HepG2 (cell line): ENCODE measurements around the gene CENATAC. TPM values are rescaled to one million over a fixed set of nuclear protein-coding genes. Genes with fewer than 3 reads are reported as not detected.

Experiments used
- ARNT2 ChIP-seq: sonication (generic); formaldehyde crosslinking; IDR thresholded peaks from 2 replicates; pipeline ENCODE4 v1.8.0; 2022; ENCODE audit warnings: mild to moderate bottlenecking, low read depth, missing genetic modification reagents, moderate library complexity
- BCL6 ChIP-seq: IDR thresholded peaks from 2 replicates; pipeline ENCODE4 v1.6.1; 2016; ENCODE audit warnings: missing genetic modification reagents, missing compliant biosample characterization
- CEBPB ChIP-seq: IDR thresholded peaks from 2 replicates; pipeline ENCODE4 v1.6.1; 2011; ENCODE audit warnings: low read depth, low read length, improper control_type of control experiment, borderline replicate concordance
- EEA1 ChIP-seq: sonication (generic); formaldehyde crosslinking; IDR thresholded peaks from 2 replicates; pipeline ENCODE4 v1.5.1; 2020; ENCODE audit warnings: mild to moderate bottlenecking, missing genetic modification reagents, borderline replicate concordance
- ERF ChIP-seq: IDR thresholded peaks from 2 replicates; pipeline ENCODE4 v1.6.1; 2018; ENCODE audit warnings: missing biosample characterization, missing genetic modification reagents
- FOXC1 ChIP-seq: sonication (generic); formaldehyde crosslinking; IDR thresholded peaks from 2 replicates; pipeline ENCODE4 v1.8.0; 2022; ENCODE audit warnings: mild to moderate bottlenecking, missing genetic modification reagents, borderline replicate concordance
- GFI1 ChIP-seq: sonication (generic); formaldehyde crosslinking; IDR thresholded peaks from 2 replicates; pipeline ENCODE4 v1.5.0; 2020; ENCODE audit warnings: missing genetic modification reagents, mild to moderate bottlenecking, borderline replicate concordance
- IRF2 ChIP-seq: IDR thresholded peaks from 2 replicates; pipeline ENCODE4 v1.6.1; 2018; ENCODE audit warnings: missing genetic modification reagents, missing compliant biosample characterization
- KMT2B ChIP-seq: IDR thresholded peaks from 2 replicates; pipeline ENCODE4 v1.6.1; 2016; ENCODE audit warnings: missing genetic modification reagents, missing compliant biosample characterization
- MIXL1 ChIP-seq: IDR thresholded peaks from 2 replicates; pipeline ENCODE4 v1.6.1; 2016
- MYNN ChIP-seq: sonication (generic); formaldehyde crosslinking; IDR thresholded peaks from 2 replicates; pipeline ENCODE4 v1.4.0; 2020; ENCODE audit warnings: mild to moderate bottlenecking, low read depth, missing genetic modification reagents
- PAWR ChIP-seq: sonication (generic); formaldehyde crosslinking; IDR thresholded peaks from 2 replicates; pipeline ENCODE4 v1.4.0; 2020; ENCODE audit warnings: missing genetic modification reagents, mild to moderate bottlenecking, borderline replicate concordance
- RBM22 ChIP-seq: fragments of 200-400 bp; formaldehyde crosslinking; optimal IDR thresholded peaks from 2 replicates; pipeline ENCODE3; 2017; ENCODE audit warnings: mild to moderate bottlenecking, low read length, moderate library complexity
- SNAPC2 ChIP-seq: sonication (generic); formaldehyde crosslinking; IDR thresholded peaks from 2 replicates; pipeline ENCODE4 v1.8.1; 2022; ENCODE audit warnings: mild to moderate bottlenecking, missing genetic modification reagents
- SP4 ChIP-seq: sonication (generic); formaldehyde crosslinking; IDR thresholded peaks from 2 replicates; pipeline ENCODE4 v1.8.1; 2023; ENCODE audit warnings: mild to moderate bottlenecking, missing genetic modification reagents
- TBL1XR1 ChIP-seq: fragments of 150-350 bp; IDR thresholded peaks from 2 replicates; pipeline ENCODE4 v1.6.1; 2014; ENCODE audit warnings: borderline replicate concordance, low read length; ENCODE audit not compliant: partially characterized antibody
- TEAD3 ChIP-seq: optimal IDR thresholded peaks from 2 replicates; pipeline ENCODE3; 2016; ENCODE audit warnings: borderline replicate concordance
- XBP1 ChIP-seq: sonication (generic); formaldehyde crosslinking; IDR thresholded peaks from 2 replicates; pipeline ENCODE4 v1.5.0; 2020; ENCODE audit warnings: missing genetic modification reagents
- ZBTB3 ChIP-seq: sonication (generic); formaldehyde crosslinking; IDR thresholded peaks from 2 replicates; pipeline ENCODE4 v1.4.0; 2020; ENCODE audit warnings: low read depth, mild to moderate bottlenecking, moderate library complexity, missing genetic modification reagents, borderline replicate concordance
- ZNF12 ChIP-seq: sonication (generic); formaldehyde crosslinking; IDR thresholded peaks from 2 replicates; pipeline ENCODE4 v1.5.0; 2020; ENCODE audit warnings: missing genetic modification reagents
- ZNF234 ChIP-seq: sonication (generic); formaldehyde crosslinking; conservative IDR thresholded peaks from 2 replicates; pipeline ENCODE4 v1.5.1; 2020; ENCODE audit warnings: mild to moderate bottlenecking, missing genetic modification reagents
- ZNF256 ChIP-seq: sonication (generic); formaldehyde crosslinking; conservative IDR thresholded peaks from 2 replicates; pipeline ENCODE4 v1.4.0; 2020; ENCODE audit warnings: missing genetic modification reagents
- ZNF326 ChIP-seq: sonication (generic); formaldehyde crosslinking; IDR thresholded peaks from 2 replicates; pipeline ENCODE4 v1.4.0; 2020; ENCODE audit warnings: missing genetic modification reagents, borderline replicate concordance
- ZNF441 ChIP-seq: sonication (generic); formaldehyde crosslinking; IDR thresholded peaks from 2 replicates; pipeline ENCODE4 v1.7.0; 2021; ENCODE audit warnings: missing genetic modification reagents, borderline replicate concordance
- ZNF562 ChIP-seq: sonication (generic); formaldehyde crosslinking; IDR thresholded peaks from 2 replicates; pipeline ENCODE4 v1.8.0; 2022; ENCODE audit warnings: missing genetic modification reagents, borderline replicate concordance
- ZNF773 ChIP-seq: sonication (generic); formaldehyde crosslinking; IDR thresholded peaks from 2 replicates; pipeline ENCODE4 v1.4.0; 2020; ENCODE audit warnings: missing genetic modification reagents, borderline replicate concordance
- ZSCAN20 ChIP-seq: sonication (generic); formaldehyde crosslinking; IDR thresholded peaks from 2 replicates; pipeline ENCODE4 v1.4.0; 2020; ENCODE audit warnings: missing genetic modification reagents, mild to moderate bottlenecking, borderline replicate concordance
- polyA plus RNA-seq, 8 experiments: library from polyadenylated mRNA; depleted of rRNA in 3 of 8; stranded (reverse) in 7 of 8; unstranded in 1 of 8; fragments of >200 nt; fragmentation: Illumina TruSeq in 4 of 8; extraction: Trizol in 4 of 8; gene quantifications; 2 replicates each; pipeline versions ENCODE4 v1.2.1 to v1.2.3, GENCODE V29; 2011 to 2016; ENCODE audit warnings: low read depth in 4 of 8, missing spikeins in 1 of 8, mixed read lengths in 1 of 8; ENCODE audit not compliant: insufficient read depth in 1 of 8
- total RNA-seq, 5 experiments: library from RNA; depleted of rRNA; stranded (reverse); fragments of >200 nt; fragmentation: Illumina TruSeq; extraction: Trizol; gene quantifications; 2 replicates each; pipeline ENCODE4 v1.2.3, GENCODE V29; 2016; ENCODE audit warnings: low read depth in 1 of 5
- TF ChIP-seq, protein P1 (sequence below): sonication (generic); formaldehyde crosslinking; IDR thresholded peaks from 2 replicates; pipeline ENCODE4 v1.5.1; 2020; ENCODE audit warnings: missing genetic modification reagents, mild to moderate bottlenecking, borderline replicate concordance
- TF ChIP-seq, protein P2 (sequence below): sonication (generic); formaldehyde crosslinking; IDR thresholded peaks from 2 replicates; pipeline ENCODE4 v1.4.0; 2020; ENCODE audit warnings: low read depth, mild to moderate bottlenecking, missing genetic modification reagents
- TF ChIP-seq, protein P3 (sequence below): IDR thresholded peaks from 2 replicates; pipeline ENCODE4 v1.6.1; 2012; ENCODE audit warnings: inconsistent platforms

The CENATAC gene
- total and polyA plus RNA-seq, 2 of the 13 experiments (the other 11 are each of a cell fraction or from before 2014, with no cell fraction given) = 21.7 to 25.0 TPM

DNA sequence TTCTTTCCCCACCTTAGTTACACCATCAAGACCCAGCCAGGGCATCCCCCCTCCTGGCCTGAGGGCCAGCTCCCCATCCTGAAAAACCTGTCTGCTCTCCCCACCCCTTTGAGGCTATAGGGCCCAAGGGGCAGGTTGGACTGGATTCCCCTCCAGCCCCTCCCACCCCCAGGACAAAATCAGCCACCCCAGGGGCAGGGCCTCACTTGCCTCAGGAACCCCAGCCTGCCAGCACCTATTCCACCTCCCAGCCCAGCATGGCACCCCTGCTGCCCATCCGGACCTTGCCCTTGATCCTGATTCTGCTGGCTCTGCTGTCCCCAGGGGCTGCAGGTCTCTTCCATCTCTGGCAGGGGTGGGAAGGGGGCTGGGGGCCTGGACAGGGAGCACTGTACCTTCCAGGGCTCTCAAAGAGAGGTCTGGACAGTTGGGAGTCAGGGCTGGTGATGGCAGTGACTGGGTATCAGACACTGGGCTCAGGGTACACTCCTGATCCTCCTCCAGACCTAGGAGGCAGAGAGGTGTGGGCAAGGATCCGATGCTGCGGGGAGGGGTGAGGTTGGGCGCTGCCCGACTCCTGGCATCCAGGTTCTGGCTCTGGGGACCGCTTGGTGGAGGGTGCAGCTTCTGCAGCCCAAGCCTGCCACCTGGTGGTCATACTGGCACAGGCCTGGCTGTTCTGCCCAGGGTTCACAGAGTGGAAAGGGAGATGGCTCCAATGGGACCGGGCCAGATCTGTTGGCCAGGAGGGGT, 41.7 kb upstream of the CENATAC start, which contains the start of gene UPK2 (continued):
- TF ChIP-seq, protein P1, sequence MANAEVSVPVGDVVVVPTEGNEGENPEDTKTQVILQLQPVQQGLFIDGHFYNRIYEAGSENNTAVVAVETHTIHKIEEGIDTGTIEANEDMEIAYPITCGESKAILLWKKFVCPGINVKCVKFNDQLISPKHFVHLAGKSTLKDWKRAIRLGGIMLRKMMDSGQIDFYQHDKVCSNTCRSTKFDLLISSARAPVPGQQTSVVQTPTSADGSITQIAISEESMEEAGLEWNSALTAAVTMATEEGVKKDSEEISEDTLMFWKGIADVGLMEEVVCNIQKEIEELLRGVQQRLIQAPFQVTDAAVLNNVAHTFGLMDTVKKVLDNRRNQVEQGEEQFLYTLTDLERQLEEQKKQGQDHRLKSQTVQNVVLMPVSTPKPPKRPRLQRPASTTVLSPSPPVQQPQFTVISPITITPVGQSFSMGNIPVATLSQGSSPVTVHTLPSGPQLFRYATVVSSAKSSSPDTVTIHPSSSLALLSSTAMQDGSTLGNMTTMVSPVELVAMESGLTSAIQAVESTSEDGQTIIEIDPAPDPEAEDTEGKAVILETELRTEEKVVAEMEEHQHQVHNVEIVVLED (CRISPR knock-in tag) = no peak
- TF ChIP-seq ZNF562 (no peak), ZNF256 (CRISPR knock-in tag) (no peak), GFI1 (CRISPR knock-in tag) (no peak), ZSCAN20 (CRISPR knock-in tag) (no peak), MYNN (CRISPR knock-in tag) (peak; percentile 76; the same call in 1 of the 2 replicates), SNAPC2 (CRISPR knock-in tag) (no peak), ZBTB3 (CRISPR knock-in tag) (no peak), TBL1XR1 (no peak), KMT2B (no peak), ZNF12 (peak; percentile 21; the same call in 1 of the 2 replicates), XBP1 (CRISPR knock-in tag) (no peak), ZNF441 (CRISPR knock-in tag) (no peak), RBM22 (no peak), ZNF773 (CRISPR knock-in tag) (no peak), ZNF326 (CRISPR knock-in tag) (no peak), MIXL1 (CRISPR knock-in tag) (0 out of 2 replicates have a peak, but pooled peaks have one; percentile 16), BCL6 (0 out of 2 replicates have a peak, but pooled peaks have one; percentile 47), CEBPB (no peak), IRF2 (CRISPR knock-in tag) (peak; percentile 52; the same call in 1 of the 2 replicates), ZNF234 (no peak), FOXC1 (CRISPR knock-in tag) (no peak), SP4 (CRISPR knock-in tag) (no peak), ERF (peak; percentile 70; the same call in 1 of the 2 replicates), ARNT2 (CRISPR knock-in tag) (no peak), TEAD3 (peak; percentile 66), PAWR (no peak), EEA1 (no peak)
- TF ChIP-seq, protein P2, sequence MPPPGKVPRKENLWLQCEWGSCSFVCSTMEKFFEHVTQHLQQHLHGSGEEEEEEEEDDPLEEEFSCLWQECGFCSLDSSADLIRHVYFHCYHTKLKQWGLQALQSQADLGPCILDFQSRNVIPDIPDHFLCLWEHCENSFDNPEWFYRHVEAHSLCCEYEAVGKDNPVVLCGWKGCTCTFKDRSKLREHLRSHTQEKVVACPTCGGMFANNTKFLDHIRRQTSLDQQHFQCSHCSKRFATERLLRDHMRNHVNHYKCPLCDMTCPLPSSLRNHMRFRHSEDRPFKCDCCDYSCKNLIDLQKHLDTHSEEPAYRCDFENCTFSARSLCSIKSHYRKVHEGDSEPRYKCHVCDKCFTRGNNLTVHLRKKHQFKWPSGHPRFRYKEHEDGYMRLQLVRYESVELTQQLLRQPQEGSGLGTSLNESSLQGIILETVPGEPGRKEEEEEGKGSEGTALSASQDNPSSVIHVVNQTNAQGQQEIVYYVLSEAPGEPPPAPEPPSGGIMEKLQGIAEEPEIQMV (CRISPR knock-in tag) = no peak
- TF ChIP-seq, protein P3, sequence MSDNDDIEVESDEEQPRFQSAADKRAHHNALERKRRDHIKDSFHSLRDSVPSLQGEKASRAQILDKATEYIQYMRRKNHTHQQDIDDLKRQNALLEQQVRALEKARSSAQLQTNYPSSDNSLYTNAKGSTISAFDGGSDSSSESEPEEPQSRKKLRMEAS = no peak
